ENCODE results near the gene ARSD.

DNA sequence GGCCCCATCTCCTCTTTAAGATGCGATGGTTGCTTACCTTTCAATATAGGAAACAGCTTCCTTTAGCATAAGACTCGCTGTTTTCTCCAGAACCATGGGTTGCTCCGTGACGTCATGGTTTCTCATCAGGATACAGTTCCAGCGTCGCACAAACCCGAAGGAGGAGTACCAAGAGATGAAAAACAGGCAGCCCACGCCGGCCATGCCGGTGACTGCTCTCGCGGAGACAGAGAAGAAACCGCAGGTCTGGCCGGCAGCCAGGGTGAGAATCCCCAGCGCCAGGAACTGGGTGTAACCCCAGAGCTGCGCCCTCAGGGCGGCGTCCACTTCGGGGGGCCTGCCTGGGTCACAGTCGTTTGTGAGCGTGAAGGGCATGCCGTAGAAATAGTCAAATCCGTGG, 11.4 kb downstream of the ARSD start:
- TF ChIP-seq, protein P1, sequence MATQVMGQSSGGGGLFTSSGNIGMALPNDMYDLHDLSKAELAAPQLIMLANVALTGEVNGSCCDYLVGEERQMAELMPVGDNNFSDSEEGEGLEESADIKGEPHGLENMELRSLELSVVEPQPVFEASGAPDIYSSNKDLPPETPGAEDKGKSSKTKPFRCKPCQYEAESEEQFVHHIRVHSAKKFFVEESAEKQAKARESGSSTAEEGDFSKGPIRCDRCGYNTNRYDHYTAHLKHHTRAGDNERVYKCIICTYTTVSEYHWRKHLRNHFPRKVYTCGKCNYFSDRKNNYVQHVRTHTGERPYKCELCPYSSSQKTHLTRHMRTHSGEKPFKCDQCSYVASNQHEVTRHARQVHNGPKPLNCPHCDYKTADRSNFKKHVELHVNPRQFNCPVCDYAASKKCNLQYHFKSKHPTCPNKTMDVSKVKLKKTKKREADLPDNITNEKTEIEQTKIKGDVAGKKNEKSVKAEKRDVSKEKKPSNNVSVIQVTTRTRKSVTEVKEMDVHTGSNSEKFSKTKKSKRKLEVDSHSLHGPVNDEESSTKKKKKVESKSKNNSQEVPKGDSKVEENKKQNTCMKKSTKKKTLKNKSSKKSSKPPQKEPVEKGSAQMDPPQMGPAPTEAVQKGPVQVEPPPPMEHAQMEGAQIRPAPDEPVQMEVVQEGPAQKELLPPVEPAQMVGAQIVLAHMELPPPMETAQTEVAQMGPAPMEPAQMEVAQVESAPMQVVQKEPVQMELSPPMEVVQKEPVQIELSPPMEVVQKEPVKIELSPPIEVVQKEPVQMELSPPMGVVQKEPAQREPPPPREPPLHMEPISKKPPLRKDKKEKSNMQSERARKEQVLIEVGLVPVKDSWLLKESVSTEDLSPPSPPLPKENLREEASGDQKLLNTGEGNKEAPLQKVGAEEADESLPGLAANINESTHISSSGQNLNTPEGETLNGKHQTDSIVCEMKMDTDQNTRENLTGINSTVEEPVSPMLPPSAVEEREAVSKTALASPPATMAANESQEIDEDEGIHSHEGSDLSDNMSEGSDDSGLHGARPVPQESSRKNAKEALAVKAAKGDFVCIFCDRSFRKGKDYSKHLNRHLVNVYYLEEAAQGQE (IDR thresholded peaks at IDR 0.05; ENCODE audit: low read depth): no peak
- TF ChIP-seq ELF1 (IDR thresholded peaks at IDR 0.05; ENCODE audit: borderline replicate concordance, low read depth) (no peak), EZH2 (IDR thresholded peaks at IDR 0.05) (no peak), POLR2AphosphoS5 (IDR thresholded peaks at IDR 0.05; ENCODE audit: low read depth, low read length) (no peak), SP1 (IDR thresholded peaks at IDR 0.05; ENCODE audit: low read depth) (no peak), SIN3A (IDR thresholded peaks at IDR 0.05; ENCODE audit: low read depth) (no peak), POLR2A (IDR thresholded peaks at IDR 0.05; ENCODE audit: borderline replicate concordance, extremely low read depth, insufficient read depth, insufficient read length) (no peak), SRF (IDR thresholded peaks at IDR 0.05; ENCODE audit: low read depth) (no peak), RAD21 (IDR thresholded peaks at IDR 0.05; ENCODE audit: low read depth) (no peak)
- TF ChIP-seq, protein P2, sequence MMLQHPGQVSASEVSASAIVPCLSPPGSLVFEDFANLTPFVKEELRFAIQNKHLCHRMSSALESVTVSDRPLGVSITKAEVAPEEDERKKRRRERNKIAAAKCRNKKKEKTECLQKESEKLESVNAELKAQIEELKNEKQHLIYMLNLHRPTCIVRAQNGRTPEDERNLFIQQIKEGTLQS (IDR thresholded peaks at IDR 0.05): no peak
- TF ChIP-seq, protein P3, sequence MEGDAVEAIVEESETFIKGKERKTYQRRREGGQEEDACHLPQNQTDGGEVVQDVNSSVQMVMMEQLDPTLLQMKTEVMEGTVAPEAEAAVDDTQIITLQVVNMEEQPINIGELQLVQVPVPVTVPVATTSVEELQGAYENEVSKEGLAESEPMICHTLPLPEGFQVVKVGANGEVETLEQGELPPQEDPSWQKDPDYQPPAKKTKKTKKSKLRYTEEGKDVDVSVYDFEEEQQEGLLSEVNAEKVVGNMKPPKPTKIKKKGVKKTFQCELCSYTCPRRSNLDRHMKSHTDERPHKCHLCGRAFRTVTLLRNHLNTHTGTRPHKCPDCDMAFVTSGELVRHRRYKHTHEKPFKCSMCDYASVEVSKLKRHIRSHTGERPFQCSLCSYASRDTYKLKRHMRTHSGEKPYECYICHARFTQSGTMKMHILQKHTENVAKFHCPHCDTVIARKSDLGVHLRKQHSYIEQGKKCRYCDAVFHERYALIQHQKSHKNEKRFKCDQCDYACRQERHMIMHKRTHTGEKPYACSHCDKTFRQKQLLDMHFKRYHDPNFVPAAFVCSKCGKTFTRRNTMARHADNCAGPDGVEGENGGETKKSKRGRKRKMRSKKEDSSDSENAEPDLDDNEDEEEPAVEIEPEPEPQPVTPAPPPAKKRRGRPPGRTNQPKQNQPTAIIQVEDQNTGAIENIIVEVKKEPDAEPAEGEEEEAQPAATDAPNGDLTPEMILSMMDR (IDR thresholded peaks at IDR 0.05 in 2 of 3, conservative IDR thresholded peaks at IDR 0.05 in 1 of 3; ENCODE audit: borderline replicate concordance in 1 of 3, insufficient read depth in 1 of 3, low read depth in 2 of 3, low read length in 2 of 3): no peak
- TF ChIP-seq, protein P4, sequence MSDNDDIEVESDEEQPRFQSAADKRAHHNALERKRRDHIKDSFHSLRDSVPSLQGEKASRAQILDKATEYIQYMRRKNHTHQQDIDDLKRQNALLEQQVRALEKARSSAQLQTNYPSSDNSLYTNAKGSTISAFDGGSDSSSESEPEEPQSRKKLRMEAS (IDR thresholded peaks at IDR 0.05): no peak

Data from HCT116 (cell line).